ENCODE results near the gene AOAH.

DNA sequence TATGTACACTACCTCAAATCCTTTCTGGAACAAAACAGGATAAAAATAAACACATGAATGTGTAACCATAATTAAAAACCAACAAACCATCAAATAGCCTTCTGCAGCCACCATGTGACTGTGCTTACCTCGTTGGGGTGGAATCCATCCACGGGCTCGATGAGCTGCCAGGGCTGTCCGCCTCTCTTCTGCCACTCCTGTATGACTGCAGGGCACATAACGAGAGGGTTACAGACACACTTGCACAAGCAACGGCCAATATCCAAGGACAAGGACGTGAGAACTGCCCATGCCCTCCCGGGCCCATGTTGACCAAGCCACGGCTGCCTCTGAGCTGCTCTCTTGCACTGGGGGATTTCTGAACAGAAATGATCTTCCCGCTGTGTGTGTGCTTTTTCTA is 202.4 kb downstream of the AOAH start:
- TF ChIP-seq, protein P1, sequence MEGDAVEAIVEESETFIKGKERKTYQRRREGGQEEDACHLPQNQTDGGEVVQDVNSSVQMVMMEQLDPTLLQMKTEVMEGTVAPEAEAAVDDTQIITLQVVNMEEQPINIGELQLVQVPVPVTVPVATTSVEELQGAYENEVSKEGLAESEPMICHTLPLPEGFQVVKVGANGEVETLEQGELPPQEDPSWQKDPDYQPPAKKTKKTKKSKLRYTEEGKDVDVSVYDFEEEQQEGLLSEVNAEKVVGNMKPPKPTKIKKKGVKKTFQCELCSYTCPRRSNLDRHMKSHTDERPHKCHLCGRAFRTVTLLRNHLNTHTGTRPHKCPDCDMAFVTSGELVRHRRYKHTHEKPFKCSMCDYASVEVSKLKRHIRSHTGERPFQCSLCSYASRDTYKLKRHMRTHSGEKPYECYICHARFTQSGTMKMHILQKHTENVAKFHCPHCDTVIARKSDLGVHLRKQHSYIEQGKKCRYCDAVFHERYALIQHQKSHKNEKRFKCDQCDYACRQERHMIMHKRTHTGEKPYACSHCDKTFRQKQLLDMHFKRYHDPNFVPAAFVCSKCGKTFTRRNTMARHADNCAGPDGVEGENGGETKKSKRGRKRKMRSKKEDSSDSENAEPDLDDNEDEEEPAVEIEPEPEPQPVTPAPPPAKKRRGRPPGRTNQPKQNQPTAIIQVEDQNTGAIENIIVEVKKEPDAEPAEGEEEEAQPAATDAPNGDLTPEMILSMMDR (IDR thresholded peaks at IDR 0.05; ENCODE audit: extremely low read depth in 1 of 2, insufficient read depth in 1 of 2, low read depth in 1 of 2, low read length in 2 of 2): no peak
- no peak for TF ChIP-seq FOS (IDR thresholded peaks at IDR 0.05; ENCODE audit: borderline replicate concordance, insufficient read depth, low read length)
- TF ChIP-seq POLR2AphosphoS5 (IDR thresholded peaks at IDR 0.05; ENCODE audit: insufficient read depth, low read depth, low read length): no peak
- TF ChIP-seq POLR2A (IDR thresholded peaks at IDR 0.05; ENCODE audit: low read depth, low read length): no peak
- TF ChIP-seq EZH2 (IDR thresholded peaks at IDR 0.05; ENCODE audit: borderline replicate concordance, low read depth, low read length, severe bottlenecking): no peak
- TF ChIP-seq JUN (IDR thresholded peaks at IDR 0.05; ENCODE audit: borderline replicate concordance, insufficient read depth, insufficient read length, low read depth): no peak
- TF ChIP-seq, protein P2, sequence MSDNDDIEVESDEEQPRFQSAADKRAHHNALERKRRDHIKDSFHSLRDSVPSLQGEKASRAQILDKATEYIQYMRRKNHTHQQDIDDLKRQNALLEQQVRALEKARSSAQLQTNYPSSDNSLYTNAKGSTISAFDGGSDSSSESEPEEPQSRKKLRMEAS (IDR thresholded peaks at IDR 0.05; ENCODE audit: insufficient read depth, insufficient read length): no peak
- TF ChIP-seq GATA2 (IDR thresholded peaks at IDR 0.05; ENCODE audit: insufficient read depth, insufficient read length, low read depth, low read length): no peak
- TF ChIP-seq MYC (IDR thresholded peaks at IDR 0.05; ENCODE audit: low read depth, low read length): no peak

All from endothelial cell of umbilical vein (primary cell).